SH-SY5Y (cell line): ENCODE results near the gene PRKCB.

Experiments used
- GATA2 ChIP-seq: IDR thresholded peaks from 2 replicates; pipeline ENCODE4 v1.6.1; 2011; ENCODE audit warnings: mild to moderate bottlenecking, low read depth, low read length
- GATA3 ChIP-seq: IDR thresholded peaks from 2 replicates; pipeline ENCODE4 v1.6.1; 2011; ENCODE audit warnings: low read depth, mild to moderate bottlenecking, low read length, moderate library complexity

Gene PRKCB

GRCh38 chr16:24166661-24167528, 331.1 kb downstream of the PRKCB start:
- TF ChIP-seq GATA3 (no peak), GATA2 (no peak)

- TF ChIP-seq GATA3 = no peak
- no peak for TF ChIP-seq GATA2
Measured at GRCh38 chr16:24168856-24169255, 333.1 kb downstream of the PRKCB start.

- no peak for TF ChIP-seq GATA2
- TF ChIP-seq GATA3 = no peak
Measured at GRCh38 chr16:24170407-24170806, 334.6 kb downstream of the PRKCB start.

- TF ChIP-seq GATA2 (no peak), GATA3 (no peak)
Measured at GRCh38 chr16:24174504-24174903, 338.7 kb downstream of the PRKCB start.

DNA sequence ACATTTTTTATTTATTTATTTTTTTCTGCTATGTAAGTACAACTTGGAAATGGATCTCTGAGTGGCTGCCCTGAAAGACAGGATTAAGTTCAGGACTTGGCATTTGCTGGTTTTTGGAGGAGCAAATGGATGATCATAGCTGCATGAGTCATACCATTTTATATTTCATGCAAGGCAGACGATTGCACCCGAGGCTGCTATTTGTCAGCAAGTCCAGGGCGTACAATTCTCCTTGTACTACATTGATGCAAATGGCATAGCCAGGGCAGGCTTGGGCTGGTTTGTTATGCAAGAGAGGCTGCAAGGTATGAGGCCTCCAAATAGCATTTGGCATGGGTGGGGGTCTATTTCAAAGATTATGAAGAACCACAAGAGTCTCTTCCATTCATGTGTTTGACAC, 339.2 kb downstream of the PRKCB start:
- TF ChIP-seq GATA3 = no peak
- no peak for TF ChIP-seq GATA2

DNA sequence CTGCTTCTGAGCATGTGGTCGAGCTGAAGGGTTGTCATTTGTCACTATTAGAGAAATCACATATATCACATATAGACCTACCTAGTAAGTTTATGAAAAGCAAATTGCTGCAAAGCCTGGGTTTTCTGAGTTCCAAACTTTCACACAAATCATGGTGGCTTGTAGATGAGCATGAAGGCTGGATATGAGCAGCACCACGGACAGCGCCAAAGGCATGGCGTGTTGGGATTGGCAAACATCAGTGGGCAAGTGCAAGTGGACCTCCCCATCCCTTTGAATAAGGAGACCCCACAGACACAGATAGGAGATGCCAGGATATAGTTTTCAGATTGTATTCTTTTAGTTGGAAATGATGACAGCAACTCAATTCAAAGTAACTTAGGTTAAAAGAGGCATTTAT, 342.7 kb downstream of the PRKCB start:
- no peak for TF ChIP-seq GATA3
- TF ChIP-seq GATA2 = no peak

DNA sequence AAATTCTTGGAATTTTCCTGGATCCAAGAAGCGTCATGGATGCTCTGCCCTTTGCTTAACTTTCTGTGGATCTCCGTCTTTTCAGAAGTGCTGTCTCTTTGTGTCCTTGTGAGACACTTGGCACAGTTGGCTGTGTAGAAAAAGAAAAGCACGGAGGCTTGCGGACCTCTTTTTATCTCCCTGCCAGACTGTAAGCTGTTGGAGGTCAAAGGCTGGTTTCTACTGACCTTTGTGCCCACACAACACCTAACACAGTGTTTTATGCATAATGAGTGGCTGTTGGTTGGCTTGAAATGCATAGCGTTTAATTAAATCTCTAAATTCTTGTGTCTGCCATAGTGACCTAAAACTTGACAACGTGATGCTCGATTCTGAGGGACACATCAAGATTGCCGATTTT, 344.7 kb downstream of the PRKCB start:
- TF ChIP-seq GATA2 = no peak
- TF ChIP-seq GATA3 = no peak

DNA sequence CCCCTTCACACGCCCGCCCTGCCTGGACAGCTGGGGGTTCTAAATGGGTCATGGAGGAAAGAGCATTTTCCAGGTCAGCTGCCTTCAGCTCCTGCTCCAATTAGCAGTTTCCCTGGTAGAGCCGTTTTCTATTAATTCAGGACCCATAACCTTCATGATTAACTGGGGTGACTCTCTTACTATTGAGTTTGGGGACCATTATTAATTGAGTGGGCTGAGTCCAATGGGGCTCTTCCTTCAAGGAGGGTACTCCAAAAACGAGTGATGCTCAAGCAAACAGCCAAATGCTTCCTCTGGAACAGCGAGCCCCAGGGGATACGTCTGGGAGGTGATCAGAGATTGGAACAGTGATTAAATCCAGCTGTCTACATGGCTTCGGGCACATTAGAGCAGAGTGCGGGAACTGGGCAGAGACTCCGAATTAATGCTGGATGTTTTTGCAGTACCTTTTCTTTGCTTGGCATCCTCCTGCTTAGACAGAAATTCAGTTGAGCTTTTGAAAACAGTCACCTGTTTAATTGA, 352.3 kb downstream of the PRKCB start:
- TF ChIP-seq GATA2 = peak; percentile 80
- peak; percentile 32; the same call in 1 of the 2 replicates for TF ChIP-seq GATA3

DNA sequence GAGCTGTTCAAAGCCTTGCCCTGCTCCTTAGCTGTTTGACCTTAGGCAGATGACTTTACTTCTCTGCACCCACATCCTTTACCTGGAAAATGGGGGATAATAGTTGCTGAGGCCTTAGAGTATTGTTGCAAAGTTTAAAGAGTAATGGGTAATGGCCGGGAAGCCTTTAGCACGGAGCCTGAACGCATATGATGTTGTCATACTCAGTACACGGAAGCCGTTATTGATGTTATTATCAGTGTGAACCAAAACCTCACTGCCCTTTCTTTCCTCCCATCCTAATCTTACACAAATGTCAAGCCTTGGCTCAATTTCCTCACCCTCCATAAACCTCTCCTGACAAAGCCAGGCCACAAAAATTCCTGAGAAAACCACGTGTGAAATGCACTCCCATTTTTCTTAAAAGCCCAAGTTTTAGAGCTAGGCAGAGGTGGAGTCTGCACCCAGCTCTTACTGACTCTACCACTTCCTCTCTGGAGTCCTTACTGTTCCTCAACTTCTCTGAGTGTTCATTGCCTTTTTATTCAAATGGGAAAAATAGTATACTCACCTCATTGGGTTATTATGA, 353.1 kb downstream of the PRKCB start:
- TF ChIP-seq GATA2 (no peak), GATA3 (no peak)

DNA sequence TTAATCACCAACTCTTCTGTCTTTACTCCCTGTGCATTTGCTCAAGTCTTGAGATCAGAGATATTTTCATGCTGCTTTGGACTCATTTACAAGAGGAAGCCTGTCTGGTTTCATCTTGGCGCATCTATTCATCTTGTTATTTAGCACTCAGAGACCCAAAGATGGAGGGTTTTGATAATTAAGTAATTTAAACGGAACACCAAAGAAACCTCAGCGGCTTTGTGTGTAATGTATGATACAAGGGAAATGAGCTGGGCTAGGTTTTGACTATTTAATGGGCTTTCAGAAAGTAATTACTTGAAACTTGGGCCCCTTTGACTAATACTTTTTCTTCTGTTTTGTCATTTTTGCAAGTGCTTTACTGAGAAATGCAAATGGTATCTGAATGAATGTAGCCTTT, 354.2 kb downstream of the PRKCB start:
- no peak for TF ChIP-seq GATA2
- no peak for TF ChIP-seq GATA3

DNA sequence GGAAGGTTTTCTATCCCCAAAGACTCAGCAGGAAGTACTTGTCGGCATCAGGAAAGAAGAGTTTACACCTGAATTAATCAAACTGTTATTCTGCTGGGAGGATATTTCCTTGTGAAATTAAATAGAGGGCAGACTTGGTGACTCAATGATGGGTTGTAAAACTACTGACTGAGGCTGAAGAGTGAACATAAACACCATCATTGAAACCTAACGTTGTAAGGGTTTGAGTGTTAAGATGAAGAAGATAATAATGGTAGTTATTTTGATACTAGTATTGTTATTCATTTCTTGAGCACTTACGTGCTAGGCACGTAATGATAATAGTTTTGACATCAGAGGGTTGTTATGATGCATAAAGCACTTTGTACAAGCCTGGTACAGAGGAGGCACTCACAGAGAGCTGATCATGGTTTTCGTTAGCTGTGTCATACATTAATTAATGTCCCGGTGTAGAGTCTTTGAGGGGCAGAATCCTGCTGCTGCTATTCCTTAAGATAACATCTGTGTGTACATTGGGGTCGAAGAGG, 356.2 kb downstream of the PRKCB start:
- TF ChIP-seq GATA3 = no peak
- no peak for TF ChIP-seq GATA2

DNA sequence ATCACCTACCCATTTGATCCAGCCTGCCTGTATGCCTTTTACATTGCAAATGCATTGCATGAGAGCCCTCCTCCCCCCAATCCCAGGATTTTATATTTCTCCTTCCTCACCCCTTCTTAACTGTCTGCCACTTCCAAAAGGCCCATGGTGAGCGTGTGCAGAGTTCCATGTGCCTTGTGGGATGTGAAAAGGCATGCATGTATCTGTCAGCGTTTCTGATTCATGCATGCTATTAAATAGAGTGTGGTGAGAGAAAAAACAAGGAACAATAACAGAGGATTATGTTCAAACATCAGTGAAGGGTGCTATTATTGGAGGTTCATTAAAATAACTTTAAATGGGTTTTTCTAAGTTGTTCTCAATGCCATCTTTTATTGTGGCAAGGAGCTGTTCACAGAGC, 359.4 kb downstream of the PRKCB start:
- TF ChIP-seq GATA2 (no peak), GATA3 (no peak)

DNA sequence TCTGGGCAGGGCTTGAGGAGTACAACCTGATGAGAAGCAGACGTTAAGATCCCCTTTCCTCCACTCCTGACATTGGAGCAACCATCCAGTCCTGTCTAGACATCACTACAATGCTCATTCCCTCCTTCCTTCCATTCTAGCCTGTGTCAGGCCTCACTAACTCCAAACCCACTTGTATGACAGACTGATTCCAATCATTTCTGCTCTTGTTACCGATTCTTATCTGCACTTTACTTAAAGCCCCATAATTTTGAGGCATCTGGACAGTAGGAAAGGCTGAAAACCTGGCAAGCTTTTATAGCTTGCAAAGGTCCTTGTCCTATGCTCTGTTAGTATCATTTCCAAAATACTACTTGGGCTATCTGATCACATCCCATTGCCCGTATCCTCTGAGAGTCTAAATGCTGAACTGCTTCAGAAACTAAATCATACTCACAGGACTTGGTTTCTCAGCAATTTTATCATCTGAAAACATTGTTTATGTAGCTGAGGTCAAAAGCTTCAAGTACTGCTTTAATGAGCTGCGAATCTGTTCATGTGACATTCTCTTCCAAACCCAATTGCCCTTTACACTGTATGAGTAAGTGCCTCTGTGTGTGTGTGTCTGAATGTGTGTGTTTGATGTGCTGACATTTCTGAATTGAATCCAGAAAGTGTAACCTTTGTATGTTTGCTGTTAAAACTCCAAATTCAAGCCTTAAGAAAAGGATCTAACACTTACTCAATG, 363.2 kb downstream of the PRKCB start:
- peak; percentile 64; the same call in 1 of the 2 replicates for TF ChIP-seq GATA2
- TF ChIP-seq GATA3 = peak; percentile 45

DNA sequence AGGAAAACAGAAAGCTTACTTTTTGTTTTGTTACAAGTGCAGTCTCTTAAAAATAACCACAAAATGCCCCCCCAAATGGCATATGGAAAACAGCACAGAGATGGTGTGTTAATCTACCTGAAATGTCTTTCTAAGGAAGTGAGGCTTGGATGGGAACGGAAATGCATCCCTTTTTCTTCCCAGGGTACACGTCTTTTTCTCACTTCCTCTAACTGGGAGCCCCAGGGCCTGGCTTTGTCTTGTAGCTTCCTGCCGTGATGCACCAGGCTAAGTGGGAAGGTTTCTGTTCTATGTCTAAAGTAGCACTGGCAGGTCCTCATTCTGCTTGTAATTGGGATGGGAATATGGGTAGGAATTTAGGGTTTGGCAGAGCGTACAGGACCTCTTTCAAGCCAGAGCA, 367.9 kb downstream of the PRKCB start:
- no peak for TF ChIP-seq GATA2
- no peak for TF ChIP-seq GATA3
